AG10803 (cell line): ENCODE measurements around the gene PARP15.

Source experiments
- DNase-seq: peaks from one replicate; pipeline ENCODE4 v3.0.0; 2010; ENCODE audit warnings: low read depth
- H3K4me3 ChIP-seq: 2 replicates; pipeline ENCODE4 v1.5.1; 2011; ENCODE audit warnings: mild to moderate bottlenecking, low read length, control low read depth
- CTCF ChIP-seq: conservative IDR thresholded peaks from 2 replicates; pipeline ENCODE4 v1.5.1; 2011; ENCODE audit warnings: mild to moderate bottlenecking, low read length, control low read depth, inconsistent platforms

PARP15 gene

GRCh38 chr3:122586773-122587485 is 9.5 kb downstream of the PARP15 start:
- no peak for DNase-seq
- H3K4me3 ChIP-seq: no peak overlapping the region
- TF ChIP-seq CTCF: no peak

- no peak for DNase-seq
- H3K4me3 ChIP-seq: no peak overlapping the region
- TF ChIP-seq CTCF: no peak
Observed at GRCh38 chr3:122587572-122587971, 10.1 kb downstream of the PARP15 start.

- H3K4me3 ChIP-seq: no peak overlapping the region
- no peak for DNase-seq
- TF ChIP-seq CTCF: no peak
Observed at GRCh38 chr3:122589297-122589696, 11.8 kb downstream of the PARP15 start.

- DNase-seq: no peak
- H3K4me3 ChIP-seq: no peak overlapping the region
- TF ChIP-seq CTCF: no peak
Observed at GRCh38 chr3:122590610-122591009, 13.2 kb downstream of the PARP15 start.

- no peak overlapping the region for H3K4me3 ChIP-seq
- TF ChIP-seq CTCF: no peak
- no peak for DNase-seq
Observed at GRCh38 chr3:122594025-122594424, 16.6 kb downstream of the PARP15 start.

- DNase-seq: no peak
- no peak for TF ChIP-seq CTCF
- H3K4me3 ChIP-seq: no peak overlapping the region
Observed at GRCh38 chr3:122598151-122598550, 20.7 kb downstream of the PARP15 start.

GRCh38 chr3:122598556-122598955 is 21.1 kb downstream of the PARP15 start:
- H3K4me3 ChIP-seq: no peak overlapping the region
- no peak for DNase-seq
- no peak for TF ChIP-seq CTCF
